WTC11 (cell line): ENCODE measurements around the gene FBXO24. TPM values are rescaled to one million over a fixed set of nuclear protein-coding genes. Genes with fewer than 3 reads are reported as not detected.

Experiments used
- ATAC-seq: fragments of 200-7000 bp; cut with Tn5 transposase; 2 replicates; pipeline ENCODE4 v1.10.0; 2021; ENCODE audit warnings: mild to moderate bottlenecking, moderate library complexity
- CTCF ChIA-PET: fragments of 300-600 bp; sonication (Branson Sonifier 250); formaldehyde crosslinking; loops from one replicate; lab custom pipeline; 2021; ENCODE audit warnings: antibody characterized with exemption; lab: Charles Lee
- POLR2A ChIA-PET: fragments of 350-600 bp; sonication (Branson Sonifier 250); formaldehyde crosslinking; loops from one replicate; lab custom pipeline; 2021; ENCODE audit warnings: antibody characterized with exemption; lab: Charles Lee
- DNase-seq: peaks from one replicate; pipeline ENCODE4 v3.0.0; 2021; ENCODE audit warnings: low spot score
- H3K27ac Mint-ChIP-seq: 2 replicates; pipeline ENCODE4 v1.8.0; 2021; ENCODE audit warnings: mixed read lengths
- H3K27me3 Mint-ChIP-seq: 2 replicates; pipeline ENCODE4 v1.8.0; 2021; ENCODE audit warnings: low read depth, mild to moderate bottlenecking, moderate library complexity, mixed read lengths
- H3K36me3 Mint-ChIP-seq: 2 replicates; pipeline ENCODE4 v1.8.0; 2021; ENCODE audit warnings: mixed read lengths
- H3K4me1 Mint-ChIP-seq: 2 replicates; pipeline ENCODE4 v1.8.0; 2022; ENCODE audit warnings: mixed read lengths
- H3K4me3 Mint-ChIP-seq: 2 replicates; pipeline ENCODE4 v1.8.0; 2021; ENCODE audit warnings: mild to moderate bottlenecking, moderate library complexity, mixed read lengths
- H3K9me3 Mint-ChIP-seq: 2 replicates; pipeline ENCODE4 v1.8.0; 2021; ENCODE audit warnings: mixed read lengths
- ATF1 ChIP-seq: sonication (generic); formaldehyde crosslinking; IDR thresholded peaks from 2 replicates; pipeline ENCODE4 v1.8.1; 2023; ENCODE audit warnings: mild to moderate bottlenecking, moderate library complexity, missing genetic modification reagents
- ATF2 ChIP-seq: sonication (generic); formaldehyde crosslinking; IDR thresholded peaks from 2 replicates; pipeline ENCODE4 v1.8.1; 2022; ENCODE audit warnings: low read depth, missing genetic modification reagents, borderline replicate concordance
- CREB1 ChIP-seq: sonication (generic); formaldehyde crosslinking; IDR thresholded peaks from 2 replicates; pipeline ENCODE4 v1.8.0; 2023; ENCODE audit warnings: mild to moderate bottlenecking, missing genetic modification reagents
- ERG ChIP-seq: fragments of 250-450 bp; sonication (Bioruptor Pico); IDR thresholded peaks from 2 replicates; pipeline ENCODE4 v1.8.0; 2021; ENCODE audit warnings: mild to moderate bottlenecking
- ETV6 ChIP-seq: sonication (generic); formaldehyde crosslinking; IDR thresholded peaks from 2 replicates; pipeline ENCODE4 v1.8.1; 2022; ENCODE audit warnings: mild to moderate bottlenecking, missing genetic modification reagents
- FOXJ3 ChIP-seq: sonication (generic); formaldehyde crosslinking; IDR thresholded peaks from 2 replicates; pipeline ENCODE4 v1.9.0; 2021; ENCODE audit warnings: missing genetic modification reagents, mild to moderate bottlenecking, borderline replicate concordance
- HMGA2 ChIP-seq: fragments of 250-450 bp; sonication (Bioruptor Pico); IDR thresholded peaks from 2 replicates; pipeline ENCODE4 v1.4.0; 2021; ENCODE audit warnings: mild to moderate bottlenecking, moderate library complexity
- JAZF1 ChIP-seq: fragments of 250-450 bp; sonication (Bioruptor Pico); IDR thresholded peaks from 2 replicates; pipeline ENCODE4 v1.9.0; 2021; ENCODE audit warnings: moderate library complexity, mild to moderate bottlenecking, inconsistent platforms
- NFYB ChIP-seq: sonication (generic); formaldehyde crosslinking; conservative IDR thresholded peaks from 2 replicates; pipeline ENCODE4 v1.8.0; 2022; ENCODE audit warnings: low read depth, missing genetic modification reagents
- OVOL2 ChIP-seq: fragments of 250-450 bp; sonication (Bioruptor Pico); IDR thresholded peaks from 2 replicates; pipeline ENCODE4 v1.9.0; 2021; ENCODE audit warnings: mild to moderate bottlenecking, borderline replicate concordance
- PRRX2 ChIP-seq: fragments of 250-450 bp; sonication (Bioruptor Pico); IDR thresholded peaks from 2 replicates; pipeline ENCODE4 v1.8.0; 2021; ENCODE audit warnings: mild to moderate bottlenecking
- SMAD3 ChIP-seq: sonication (generic); formaldehyde crosslinking; IDR thresholded peaks from 2 replicates; pipeline ENCODE4 v1.8.0; 2022; ENCODE audit warnings: missing genetic modification reagents, mild to moderate bottlenecking, borderline replicate concordance
- SOX15 ChIP-seq: fragments of 250-450 bp; sonication (Bioruptor Pico); IDR thresholded peaks from 2 replicates; pipeline ENCODE4 v1.9.0; 2021; ENCODE audit warnings: mild to moderate bottlenecking
- ZNF138 ChIP-seq: sonication (generic); formaldehyde crosslinking; conservative IDR thresholded peaks from 2 replicates; pipeline ENCODE4 v1.8.1; 2022; ENCODE audit warnings: mild to moderate bottlenecking, moderate library complexity, missing genetic modification reagents
- ZNF317 ChIP-seq: sonication (generic); formaldehyde crosslinking; IDR thresholded peaks from 2 replicates; pipeline ENCODE4 v1.8.1; 2023; ENCODE audit warnings: low read depth, mild to moderate bottlenecking, moderate library complexity, missing genetic modification reagents, borderline replicate concordance
- ZNF416 ChIP-seq: fragments of 250-450 bp; sonication (Bioruptor Pico); IDR thresholded peaks from 2 replicates; pipeline ENCODE4 v1.9.0; 2021; ENCODE audit warnings: mild to moderate bottlenecking, inconsistent platforms
- ZNF512 ChIP-seq: sonication (generic); formaldehyde crosslinking; IDR thresholded peaks from 2 replicates; pipeline ENCODE4 v1.8.1; 2022; ENCODE audit warnings: missing genetic modification reagents, borderline replicate concordance
- total RNA-seq: library from RNA; stranded (reverse); gene quantifications from 3 replicates; pipeline ENCODE4 v1.2.3, GENCODE V29; 2021

Gene FBXO24
- total RNA-seq, 1 experiment from 2014 or later = 0.70 TPM

GRCh38 chr7:100571829-100572116 is 14.4 kb upstream of the FBXO24 start:
- H3K9me3 Mint-ChIP-seq = no peaks in the 10 kb centered on the region
- ChIA-PET CTCF (interaction anchor here (0.5 to 3.6 kb wide), 13 partner anchors 12 to 303 kb away, joined by 3 to 51 read pairs (median 4); partner anchors contain the start of genes FBXO24, GNB2, LRCH4 and MOSPD3), POLR2A (interaction anchor here (0.9 to 1.8 kb wide), 6 partner anchors 13 to 141 kb away, joined by 3 to 24 read pairs (median 4); partner anchors contain the start of genes AGFG2, FBXO24, LRCH4 and MOSPD3)
- peaks cover 11% of the 10 kb centered on the region for H3K27me3 Mint-ChIP-seq
- H3K27ac Mint-ChIP-seq = peak overlapping the region; percentile 87
- ATAC-seq = no peak
- peaks cover 41% of the 10 kb centered on the region for H3K4me1 Mint-ChIP-seq
- TF ChIP-seq SOX15 (CRISPR knock-in tag) = no peak
- TF ChIP-seq HMGA2 (CRISPR knock-in tag) = no peak
- TF ChIP-seq SMAD3 (CRISPR knock-in tag) = no peak
- no peak for TF ChIP-seq ZNF317
- H3K4me3 Mint-ChIP-seq = no peak overlapping the region
- no peak for DNase-seq
- H3K36me3 Mint-ChIP-seq = 0 out of 2 replicates have a peak, but pooled peaks cover 3% of the 10 kb centered on the region

- Mint-ChIP-seq H3K27ac (peak overlapping the region; percentile 87; the same call in 1 of the 2 replicates), H3K4me3 (no peak overlapping the region), H3K36me3 (0 out of 2 replicates have a peak, but pooled peaks cover 3% of the 10 kb centered on the region), H3K27me3 (peaks cover 11% of the 10 kb centered on the region), H3K9me3 (no peaks in the 10 kb centered on the region), H3K4me1 (peaks cover 35% of the 10 kb centered on the region)
- CTCF ChIA-PET = interaction anchor here (0.5 to 3.6 kb wide), 7 partner anchors 9 to 103 kb away, joined by 3 to 51 read pairs (median 3); partner anchors contain the start of genes FBXO24, LRCH4 and MOSPD3
- ATAC-seq (no peak), DNase-seq (no peak)
- no peak for TF ChIP-seq ATF2 (CRISPR knock-in tag)
- TF ChIP-seq NFYB = 0 out of 2 replicates have a peak, but pooled peaks have one; percentile 5
- POLR2A ChIA-PET = interaction anchor here (0.8 to 1.8 kb wide), 3 partner anchors 12 to 30 kb away, joined by 4 to 24 read pairs (median 5); partner anchors contain the start of genes FBXO24, LRCH4 and PCOLCE
Observed at GRCh38 chr7:100572281-100572948, 13.7 kb upstream of the FBXO24 start.

GRCh38 chr7:100572949-100573675 is 13.0 kb upstream of the FBXO24 start:
- peaks cover 11% of the 10 kb centered on the region for H3K27me3 Mint-ChIP-seq

GRCh38 chr7:100573691-100574361 is 12.3 kb upstream of the FBXO24 start, which contains the start of gene SAP25:
Gene SAP25 (minus strand): TSS chr7:100573900. CDS start chr7:100573742, 158 bp downstream.
- no peak within 1 kb of the TSS for H3K4me3 Mint-ChIP-seq
- no peak within 1 kb of the TSS for H3K27ac Mint-ChIP-seq
- CTCF ChIA-PET = interaction anchor here (3.6 kb wide), 1 partner anchor 11 kb away, joined by 51 read pairs; the partner anchor contains the start of genes FBXO24 and LRCH4
- H3K9me3 Mint-ChIP-seq = no peaks in the 10 kb centered on the region
- POLR2A ChIA-PET = no interaction called here
- ATAC-seq = 0 out of 2 replicates have a peak, but pooled peaks have one; percentile 1
- peaks cover 4% of the 10 kb centered on the region; the same call in 1 of the 2 replicates for H3K36me3 Mint-ChIP-seq
- peaks cover 11% of the 10 kb centered on the region for H3K27me3 Mint-ChIP-seq
- H3K4me1 Mint-ChIP-seq = peaks cover 24% of the 10 kb centered on the region
- DNase-seq = peak; percentile 67
- TF ChIP-seq PRRX2 (CRISPR knock-in tag) (no peak), JAZF1 (no peak), ETV6 (CRISPR knock-in tag) (0 out of 2 replicates have a peak, but pooled peaks have one; percentile 63), OVOL2 (CRISPR knock-in tag) (no peak), ZNF138 (CRISPR knock-in tag) (no peak), ATF2 (CRISPR knock-in tag) (no peak), ZNF512 (CRISPR knock-in tag) (no peak), ERG (CRISPR knock-in tag) (no peak), ATF1 (CRISPR knock-in tag) (no peak)

More at GRCh38 chr7:100572949-100573675, 13.0 kb upstream of the FBXO24 start:
- peaks cover 28% of the 10 kb centered on the region for H3K4me1 Mint-ChIP-seq
- no peaks in the 10 kb centered on the region for H3K9me3 Mint-ChIP-seq
- no peak for ATAC-seq
- no peak for TF ChIP-seq ZNF416 (CRISPR knock-in tag)
- no peak for TF ChIP-seq CREB1
- no peak for TF ChIP-seq FOXJ3 (CRISPR knock-in tag)
- 0 out of 2 replicates have a peak, but pooled peaks cover 3% of the 10 kb centered on the region for H3K36me3 Mint-ChIP-seq
- POLR2A ChIA-PET = interaction anchor here (0.8 to 0.9 kb wide), 2 partner anchors 11 to 29 kb away, joined by 4 to 5 read pairs; partner anchors contain the start of gene PCOLCE
- DNase-seq = no peak
- CTCF ChIA-PET = interaction anchor here (0.5 to 3.6 kb wide), 7 partner anchors 9 to 104 kb away, joined by 3 to 51 read pairs (median 3); partner anchors contain the start of genes FBXO24, LRCH4 and MOSPD3
- no peak overlapping the region for H3K4me3 Mint-ChIP-seq
- H3K27ac Mint-ChIP-seq = no peak overlapping the region
